HEK293 (cell line): ENCODE data around the gene RPS10.
A peak's percentile ranks its signal among the peaks of the same experiment; 100 is the strongest.

Source experiments
- YY1 ChIP-seq: fragments of 450-650 bp; formaldehyde crosslinking; IDR thresholded peaks from 2 replicates; pipeline ENCODE4 v1.5.1; 2018; ENCODE audit warnings: missing biosample characterization, missing genetic modification characterization
- ZBTB21 ChIP-seq: fragments of 450-650 bp; formaldehyde crosslinking; IDR thresholded peaks from 2 replicates; pipeline ENCODE4 v1.5.1; 2017; ENCODE audit warnings: missing biosample characterization, missing genetic modification characterization
- ZNF146 ChIP-seq: fragments of 450-650 bp; formaldehyde crosslinking; IDR thresholded peaks from 2 replicates; pipeline ENCODE4 v1.5.1; 2016; ENCODE audit warnings: missing biosample characterization, missing genetic modification characterization
- ZNF501 ChIP-seq: fragments of 450-650 bp; formaldehyde crosslinking; IDR thresholded peaks from 2 replicates; pipeline ENCODE4 v1.5.1; 2016; ENCODE audit warnings: missing biosample characterization, missing genetic modification characterization
- ZNF548 ChIP-seq: fragments of 450-650 bp; formaldehyde crosslinking; IDR thresholded peaks from 2 replicates; pipeline ENCODE4 v1.5.1; 2016; ENCODE audit warnings: missing biosample characterization, missing genetic modification characterization
- TF ChIP-seq, protein P1 (sequence below): fragments of 450-650 bp; formaldehyde crosslinking; IDR thresholded peaks from 2 replicates; pipeline ENCODE4 v1.5.1; 2016; ENCODE audit warnings: missing biosample characterization, missing genetic modification characterization
- TF ChIP-seq, protein P2 (sequence below): fragments of 450-650 bp; formaldehyde crosslinking; IDR thresholded peaks from 2 replicates; pipeline ENCODE4 v1.5.1; 2016; ENCODE audit warnings: missing biosample characterization, missing genetic modification characterization
- TF ChIP-seq, protein P3 (sequence below): fragments of 450-650 bp; formaldehyde crosslinking; IDR thresholded peaks from 2 replicates; pipeline ENCODE4 v1.5.1; 2016; ENCODE audit warnings: missing biosample characterization, missing genetic modification characterization, borderline replicate concordance
- TF ChIP-seq, protein P4 (sequence below): fragments of 450-650 bp; IDR thresholded peaks from 2 replicates; pipeline ENCODE4 v1.5.1; 2018; ENCODE audit warnings: missing biosample characterization, missing genetic modification characterization

DNA sequence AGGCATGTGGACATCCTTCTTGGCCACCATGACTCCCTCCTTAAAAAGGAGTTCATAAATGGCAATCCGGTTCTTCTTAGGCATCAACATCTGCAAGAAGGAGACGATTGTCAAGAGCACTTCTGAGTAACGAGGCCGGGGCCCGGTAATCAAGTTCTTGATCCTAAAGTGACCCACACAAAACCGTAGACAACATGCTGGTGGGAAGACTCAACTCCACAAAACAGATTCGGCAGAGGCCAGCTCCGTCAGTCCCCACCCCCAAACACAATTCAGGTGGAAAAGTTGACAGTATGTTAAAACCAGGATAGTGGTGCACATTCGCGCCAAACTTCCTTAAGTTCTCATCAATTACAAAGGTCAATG, 754 bp downstream of the RPS10 start:
- TF ChIP-seq, protein P1, sequence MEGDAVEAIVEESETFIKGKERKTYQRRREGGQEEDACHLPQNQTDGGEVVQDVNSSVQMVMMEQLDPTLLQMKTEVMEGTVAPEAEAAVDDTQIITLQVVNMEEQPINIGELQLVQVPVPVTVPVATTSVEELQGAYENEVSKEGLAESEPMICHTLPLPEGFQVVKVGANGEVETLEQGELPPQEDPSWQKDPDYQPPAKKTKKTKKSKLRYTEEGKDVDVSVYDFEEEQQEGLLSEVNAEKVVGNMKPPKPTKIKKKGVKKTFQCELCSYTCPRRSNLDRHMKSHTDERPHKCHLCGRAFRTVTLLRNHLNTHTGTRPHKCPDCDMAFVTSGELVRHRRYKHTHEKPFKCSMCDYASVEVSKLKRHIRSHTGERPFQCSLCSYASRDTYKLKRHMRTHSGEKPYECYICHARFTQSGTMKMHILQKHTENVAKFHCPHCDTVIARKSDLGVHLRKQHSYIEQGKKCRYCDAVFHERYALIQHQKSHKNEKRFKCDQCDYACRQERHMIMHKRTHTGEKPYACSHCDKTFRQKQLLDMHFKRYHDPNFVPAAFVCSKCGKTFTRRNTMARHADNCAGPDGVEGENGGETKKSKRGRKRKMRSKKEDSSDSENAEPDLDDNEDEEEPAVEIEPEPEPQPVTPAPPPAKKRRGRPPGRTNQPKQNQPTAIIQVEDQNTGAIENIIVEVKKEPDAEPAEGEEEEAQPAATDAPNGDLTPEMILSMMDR (tag by site-specific recombination) = no peak
- TF ChIP-seq YY1 (tag by site-specific recombination) (no peak), ZBTB21 (tag by site-specific recombination) (no peak), ZNF146 (tag by site-specific recombination) (no peak), ZNF501 (no peak), ZNF548 (tag by site-specific recombination) (no peak)
- TF ChIP-seq, protein P2, sequence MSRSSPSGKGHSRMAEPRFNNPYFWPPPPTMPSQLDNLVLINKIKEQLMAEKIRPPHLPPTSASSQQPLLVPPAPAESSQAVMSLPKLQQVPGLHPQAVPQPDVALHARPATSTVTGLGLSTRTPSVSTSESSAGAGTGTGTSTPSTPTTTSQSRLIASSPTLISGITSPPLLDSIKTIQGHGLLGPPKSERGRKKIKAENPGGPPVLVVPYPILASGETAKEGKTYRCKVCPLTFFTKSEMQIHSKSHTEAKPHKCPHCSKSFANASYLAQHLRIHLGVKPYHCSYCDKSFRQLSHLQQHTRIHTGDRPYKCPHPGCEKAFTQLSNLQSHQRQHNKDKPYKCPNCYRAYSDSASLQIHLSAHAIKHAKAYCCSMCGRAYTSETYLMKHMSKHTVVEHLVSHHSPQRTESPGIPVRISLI (tag by site-specific recombination) = no peak
- TF ChIP-seq, protein P3, sequence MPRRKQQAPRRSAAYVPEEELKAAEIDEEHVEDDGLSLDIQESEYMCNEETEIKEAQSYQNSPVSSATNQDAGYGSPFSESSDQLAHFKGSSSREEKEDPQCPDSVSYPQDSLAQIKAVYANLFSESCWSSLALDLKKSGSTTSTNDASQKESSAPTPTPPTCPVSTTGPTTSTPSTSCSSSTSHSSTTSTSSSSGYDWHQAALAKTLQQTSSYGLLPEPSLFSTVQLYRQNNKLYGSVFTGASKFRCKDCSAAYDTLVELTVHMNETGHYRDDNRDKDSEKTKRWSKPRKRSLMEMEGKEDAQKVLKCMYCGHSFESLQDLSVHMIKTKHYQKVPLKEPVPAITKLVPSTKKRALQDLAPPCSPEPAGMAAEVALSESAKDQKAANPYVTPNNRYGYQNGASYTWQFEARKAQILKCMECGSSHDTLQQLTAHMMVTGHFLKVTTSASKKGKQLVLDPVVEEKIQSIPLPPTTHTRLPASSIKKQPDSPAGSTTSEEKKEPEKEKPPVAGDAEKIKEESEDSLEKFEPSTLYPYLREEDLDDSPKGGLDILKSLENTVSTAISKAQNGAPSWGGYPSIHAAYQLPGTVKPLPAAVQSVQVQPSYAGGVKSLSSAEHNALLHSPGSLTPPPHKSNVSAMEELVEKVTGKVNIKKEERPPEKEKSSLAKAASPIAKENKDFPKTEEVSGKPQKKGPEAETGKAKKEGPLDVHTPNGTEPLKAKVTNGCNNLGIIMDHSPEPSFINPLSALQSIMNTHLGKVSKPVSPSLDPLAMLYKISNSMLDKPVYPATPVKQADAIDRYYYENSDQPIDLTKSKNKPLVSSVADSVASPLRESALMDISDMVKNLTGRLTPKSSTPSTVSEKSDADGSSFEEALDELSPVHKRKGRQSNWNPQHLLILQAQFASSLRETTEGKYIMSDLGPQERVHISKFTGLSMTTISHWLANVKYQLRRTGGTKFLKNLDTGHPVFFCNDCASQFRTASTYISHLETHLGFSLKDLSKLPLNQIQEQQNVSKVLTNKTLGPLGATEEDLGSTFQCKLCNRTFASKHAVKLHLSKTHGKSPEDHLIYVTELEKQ (tag by site-specific recombination) = no peak
- TF ChIP-seq, protein P4, sequence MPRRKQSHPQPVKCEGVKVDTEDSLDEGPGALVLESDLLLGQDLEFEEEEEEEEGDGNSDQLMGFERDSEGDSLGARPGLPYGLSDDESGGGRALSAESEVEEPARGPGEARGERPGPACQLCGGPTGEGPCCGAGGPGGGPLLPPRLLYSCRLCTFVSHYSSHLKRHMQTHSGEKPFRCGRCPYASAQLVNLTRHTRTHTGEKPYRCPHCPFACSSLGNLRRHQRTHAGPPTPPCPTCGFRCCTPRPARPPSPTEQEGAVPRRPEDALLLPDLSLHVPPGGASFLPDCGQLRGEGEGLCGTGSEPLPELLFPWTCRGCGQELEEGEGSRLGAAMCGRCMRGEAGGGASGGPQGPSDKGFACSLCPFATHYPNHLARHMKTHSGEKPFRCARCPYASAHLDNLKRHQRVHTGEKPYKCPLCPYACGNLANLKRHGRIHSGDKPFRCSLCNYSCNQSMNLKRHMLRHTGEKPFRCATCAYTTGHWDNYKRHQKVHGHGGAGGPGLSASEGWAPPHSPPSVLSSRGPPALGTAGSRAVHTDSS (tag by site-specific recombination) = 0 out of 2 replicates have a peak, but pooled peaks have one; percentile 0
